ENCODE measurements around the gene CCDC167. TPM values are rescaled to one million over a fixed set of nuclear protein-coding genes. Genes with fewer than 3 reads are reported as not detected.

CCDC167 gene
- total and polyA plus RNA-seq, 10 of the 15 experiments (the other 5 are each of a cell fraction or from before 2014, with no cell fraction given): 74.9 to 380 (median 137) TPM

- no TSS peak for BruUV-seq (replicated peaks)
- POLR2A ChIA-PET: no interaction called here
These were observed 48.1 kb downstream of the CCDC167 start for GRCh38 chr6:37451441-37452193.

GRCh38 chr6:37449984-37450383 lies 49.7 kb downstream of the CCDC167 start:
- H3K36me3 ChIP-seq (ENCODE audit: control insufficient read depth in 2 of 2, insufficient read depth in 2 of 2, low read length in 1 of 2): peaks cover 17 to 53% of the 10 kb centered on the region in 2 experiments
- TF ChIP-seq SMC3 (IDR thresholded peaks at IDR 0.05; ENCODE audit: borderline replicate concordance, low read length) (no peak), NR2C2 (IDR thresholded peaks at IDR 0.05; ENCODE audit: borderline replicate concordance, control insufficient read depth, insufficient read length, low read depth) (no peak), RBBP5 (conservative IDR thresholded peaks at IDR 0.05) (no peak), HDGF (IDR thresholded peaks at IDR 0.05) (no peak), HCFC1 (IDR thresholded peaks at IDR 0.05; ENCODE audit: low read length) (no peak), SKIL (IDR thresholded peaks at IDR 0.05; ENCODE audit: low read depth, poor library complexity, severe bottlenecking) (no peak), IKZF2 (IDR thresholded peaks at IDR 0.05) (no peak), ZNF217 (IDR thresholded peaks at IDR 0.05) (no peak), PAX5 (IDR thresholded peaks at IDR 0.05; ENCODE audit: borderline replicate concordance, low read depth, low read length) (no peak), CEBPZ (IDR thresholded peaks at IDR 0.05; ENCODE audit: low read depth, low read length) (no peak)
- BruUV-seq (replicated peaks): no TSS peak
- no peak overlapping the region for H3K27ac ChIP-seq (ENCODE audit: control insufficient read depth, insufficient read depth)
- no peaks in the 10 kb centered on the region for H4K20me1 ChIP-seq (ENCODE audit: control insufficient read depth, insufficient read depth)
- RAD21 ChIA-PET (ENCODE audit: unreplicated experiment): no interaction called here
- FAIRE-seq (no peak), DNase-seq (ENCODE audit: low read depth, low spot score) (no peak), ATAC-seq (no peak)
- no peak overlapping the region for H3K4me3 ChIP-seq
- H3K4me2 ChIP-seq (ENCODE audit: control insufficient read depth, insufficient read depth): no peak overlapping the region
- no peak overlapping the region for H3K9ac ChIP-seq (ENCODE audit: control insufficient read depth, insufficient read depth, low read length)
- SMC1A ChIA-PET (ENCODE audit: uncharacterized antibody, unreplicated experiment): interaction anchor here (1.0 to 1.9 kb wide), 2 partner anchors 9 to 10 kb away, joined by 3 to 4 read pairs; no protein-coding TSS in a partner anchor
- H2AFZ ChIP-seq (ENCODE audit: control insufficient read depth, low read depth, low read length): no peak overlapping the region
- POLR2A ChIA-PET: no interaction called here
- no peaks in the 10 kb centered on the region for H3K9me3 ChIP-seq (replicated peaks; ENCODE audit: control insufficient read depth, insufficient read depth, low read length)
- H3K79me2 ChIP-seq (ENCODE audit: control insufficient read depth, insufficient read depth, low read length): no peaks in the 10 kb centered on the region
- in situ Hi-C loops (cut with MboI) (no loop called here), intact Hi-C loops (cut with micrococcal nuclease; ENCODE audit: unreplicated experiment) (no loop called here)
- CTCF ChIA-PET: interaction anchor here (0.7 to 0.8 kb wide), 2 partner anchors 117 to 124 kb away, joined by 3 read pairs; no protein-coding TSS in a partner anchor
- H3K27me3 ChIP-seq (replicated peaks in 1 of 2; ENCODE audit: control insufficient read depth in 2 of 2, insufficient read depth in 2 of 2, low read length in 1 of 2): no peaks in the 10 kb centered on the region
- H3K4me1 ChIP-seq (ENCODE audit: control insufficient read depth, insufficient read depth, low read length): no peaks in the 10 kb centered on the region
- WGBS (ENCODE audit: insufficient coverage, insufficient replicate concordance, low lambda C conversion rate, missing lambda C conversion rate): 45% methylated on average over 4 of the region's 4 CpGs

More at GRCh38 chr6:37451441-37452193, 48.1 kb downstream of the CCDC167 start:
- Histone ChIP-seq H3K27ac (ENCODE audit: control insufficient read depth, insufficient read depth) (no peak overlapping the region), H3K79me2 (ENCODE audit: control insufficient read depth, insufficient read depth, low read length) (no peaks in the 10 kb centered on the region), H3K4me2 (ENCODE audit: control insufficient read depth, insufficient read depth) (no peak overlapping the region), H3K27me3 (replicated peaks in 1 of 2; ENCODE audit: control insufficient read depth in 2 of 2, insufficient read depth in 2 of 2, low read length in 1 of 2) (no peaks in the 10 kb centered on the region), H2AFZ (ENCODE audit: control insufficient read depth, low read depth, low read length) (no peak overlapping the region), H3K9ac (ENCODE audit: control insufficient read depth, insufficient read depth, low read length) (no peak overlapping the region), H3K4me1 (ENCODE audit: control insufficient read depth, insufficient read depth, low read length) (no peaks in the 10 kb centered on the region), H3K36me3 (ENCODE audit: control insufficient read depth in 2 of 2, insufficient read depth in 2 of 2, low read length in 1 of 2) (peaks cover 17 to 52% of the 10 kb centered on the region in 2 experiments), H3K4me3 (no peak overlapping the region), H3K9me3 (replicated peaks; ENCODE audit: control insufficient read depth, insufficient read depth, low read length) (no peaks in the 10 kb centered on the region), H4K20me1 (ENCODE audit: control insufficient read depth, insufficient read depth) (no peaks in the 10 kb centered on the region)
- ChIA-PET SMC1A (ENCODE audit: uncharacterized antibody, unreplicated experiment) (interaction anchor here (0.6 to 1.5 kb wide), 4 partner anchors 18 to 582 kb away, joined by 3 read pairs; partner anchors contain the start of gene CMTR1), RAD21 (ENCODE audit: unreplicated experiment) (no interaction called here), CTCF (interaction anchor here (0.6 to 0.7 kb wide), 2 partner anchors 16 to 20 kb away, joined by 3 to 4 read pairs; no protein-coding TSS in a partner anchor)
- TF ChIP-seq POLR2AphosphoS2 (IDR thresholded peaks at IDR 0.05; ENCODE audit: low read depth, low read length): no peak
- no peak for TF ChIP-seq CHD1 (IDR thresholded peaks at IDR 0.05; ENCODE audit: low read depth, low read length)
- TF ChIP-seq MYB (IDR thresholded peaks at IDR 0.05; ENCODE audit: borderline replicate concordance, low read depth, low read length): no peak
- no peak for TF ChIP-seq RAD21 (IDR thresholded peaks at IDR 0.05; ENCODE audit: insufficient read depth, low read depth, low read length)
- FAIRE-seq: no peak
- in situ Hi-C loops (cut with MboI): no loop called here
- intact Hi-C loops (cut with micrococcal nuclease; ENCODE audit: unreplicated experiment): no loop called here
- WGBS (ENCODE audit: insufficient coverage, insufficient replicate concordance, low lambda C conversion rate, missing lambda C conversion rate): 94% methylated on average over 2 of the region's 2 CpGs
- no peak for ATAC-seq
- DNase-seq (ENCODE audit: low read depth, low spot score): no peak
